ENCODE results near the gene RABGGTA.
"Not testable (repeated sequence)": the region's sequence is repeated elsewhere in the genome, so short reads cannot be mapped to it uniquely, and the experiment has no call there.

Gene RABGGTA

GRCh38 chr14:24231263-24232120 lies 39.9 kb downstream of the RABGGTA start:
- TF ChIP-seq CTCF (IDR thresholded peaks at IDR 0.05; ENCODE audit: insufficient read depth, low read length, poor library complexity, severe bottlenecking): no peak
- Histone ChIP-seq H3K36me3 (ENCODE audit: control insufficient read depth, insufficient read depth, low read length) (peaks cover 10% of the 10 kb centered on the region), H3K4me3 (replicated peaks; ENCODE audit: low read depth, low read length) (peak overlapping the region; percentile 84), H3K27me3 (replicated peaks; ENCODE audit: control insufficient read depth, insufficient read depth, low read length) (no peaks in the 10 kb centered on the region)
- DNase-seq (ENCODE audit: extremely low read depth, insufficient read length): no peak

DNA sequence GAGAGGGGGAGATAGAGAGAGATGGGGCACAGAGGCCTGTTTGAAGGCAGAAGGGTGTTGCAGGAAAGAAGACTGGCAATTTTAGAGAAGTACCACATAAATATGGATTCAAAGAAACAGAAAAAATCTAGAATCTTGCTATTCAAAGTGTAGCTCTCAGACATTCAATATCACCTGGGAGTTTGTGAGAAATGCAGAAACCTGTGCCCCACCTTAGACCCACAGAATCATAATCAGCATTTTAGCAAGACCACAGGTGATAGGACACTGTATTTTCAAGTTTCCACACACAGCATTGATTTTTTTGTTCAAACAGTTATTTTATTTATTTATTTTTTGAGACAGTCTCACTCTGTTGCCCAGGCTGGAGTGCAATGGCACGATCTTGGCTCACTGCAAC lies 42.5 kb downstream of the RABGGTA start:
- Histone ChIP-seq H3K36me3 (ENCODE audit: control insufficient read depth, insufficient read depth, low read length) (no peaks in the 10 kb centered on the region; the same call in 1 of the 2 replicates), H3K4me3 (replicated peaks; ENCODE audit: low read depth, low read length) (no peak overlapping the region), H3K27me3 (replicated peaks; ENCODE audit: control insufficient read depth, insufficient read depth, low read length) (no peaks in the 10 kb centered on the region)
- no peak for TF ChIP-seq CTCF (IDR thresholded peaks at IDR 0.05; ENCODE audit: insufficient read depth, low read length, poor library complexity, severe bottlenecking)
- no peak for DNase-seq (ENCODE audit: extremely low read depth, insufficient read length)

- no peaks in the 10 kb centered on the region for H3K27me3 ChIP-seq (replicated peaks; ENCODE audit: control insufficient read depth, insufficient read depth, low read length)
- DNase-seq (ENCODE audit: extremely low read depth, insufficient read length): no peak
- no peaks in the 10 kb centered on the region; the same call in 1 of the 2 replicates for H3K36me3 ChIP-seq (ENCODE audit: control insufficient read depth, insufficient read depth, low read length)
- H3K4me3 ChIP-seq (replicated peaks; ENCODE audit: low read depth, low read length): no peak overlapping the region
- no peak for TF ChIP-seq CTCF (IDR thresholded peaks at IDR 0.05; ENCODE audit: insufficient read depth, low read length, poor library complexity, severe bottlenecking)
These were observed 44.9 kb downstream of the RABGGTA start for GRCh38 chr14:24226473-24226872.

DNA sequence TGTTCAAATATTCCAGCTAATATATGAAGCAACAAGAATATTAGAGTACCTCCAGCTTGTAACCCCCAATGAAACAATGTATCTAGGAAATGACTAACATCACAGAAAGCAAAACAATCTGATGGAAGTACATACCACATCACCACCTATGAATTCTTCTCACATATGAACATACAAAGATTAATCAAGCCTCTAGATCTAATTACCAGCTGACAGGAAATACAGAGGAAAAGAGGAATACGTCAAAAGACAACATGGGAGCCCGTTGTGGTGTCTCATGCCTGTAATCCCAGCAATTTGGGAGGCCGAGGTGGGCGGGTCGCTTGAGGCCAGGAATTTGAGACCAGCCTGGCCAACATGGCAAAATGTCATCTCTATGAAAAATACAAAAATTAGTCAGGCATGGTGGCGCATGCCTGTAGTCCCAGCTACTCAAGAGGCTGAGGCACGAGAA lies 46.8 kb downstream of the RABGGTA start:
- Histone ChIP-seq H3K27me3 (replicated peaks; ENCODE audit: control insufficient read depth, insufficient read depth, low read length) (no peaks in the 10 kb centered on the region), H3K36me3 (ENCODE audit: control insufficient read depth, insufficient read depth, low read length) (no peaks in the 10 kb centered on the region; the same call in 1 of the 2 replicates), H3K4me3 (replicated peaks; ENCODE audit: low read depth, low read length) (no peak overlapping the region)
- no peak for TF ChIP-seq CTCF (IDR thresholded peaks at IDR 0.05; ENCODE audit: insufficient read depth, low read length, poor library complexity, severe bottlenecking)
- no peak for DNase-seq (ENCODE audit: extremely low read depth, insufficient read length)

- H3K27me3 ChIP-seq (replicated peaks; ENCODE audit: control insufficient read depth, insufficient read depth, low read length); H3K4me3 ChIP-seq (replicated peaks; ENCODE audit: low read depth, low read length); H3K36me3 ChIP-seq (ENCODE audit: control insufficient read depth, insufficient read depth, low read length); DNase-seq (ENCODE audit: extremely low read depth, insufficient read length): not testable (repeated sequence)
These were observed 48.4 kb downstream of the RABGGTA start for GRCh38 chr14:24222987-24223386.

- Histone ChIP-seq H3K27me3 (replicated peaks; ENCODE audit: control insufficient read depth, insufficient read depth, low read length) (no peaks in the 10 kb centered on the region), H3K36me3 (ENCODE audit: control insufficient read depth, insufficient read depth, low read length) (peaks cover 3% of the 10 kb centered on the region; the same call in 1 of the 2 replicates), H3K4me3 (replicated peaks; ENCODE audit: low read depth, low read length) (no peak overlapping the region)
- TF ChIP-seq CTCF (IDR thresholded peaks at IDR 0.05; ENCODE audit: insufficient read depth, low read length, poor library complexity, severe bottlenecking): no peak
- DNase-seq (ENCODE audit: extremely low read depth, insufficient read length): no peak
These were observed 51.9 kb downstream of the RABGGTA start for GRCh38 chr14:24219521-24219920.

All from GM06990 (cell line).